ENCODE results near the gene SLX4IP.

The SLX4IP gene

DNA sequence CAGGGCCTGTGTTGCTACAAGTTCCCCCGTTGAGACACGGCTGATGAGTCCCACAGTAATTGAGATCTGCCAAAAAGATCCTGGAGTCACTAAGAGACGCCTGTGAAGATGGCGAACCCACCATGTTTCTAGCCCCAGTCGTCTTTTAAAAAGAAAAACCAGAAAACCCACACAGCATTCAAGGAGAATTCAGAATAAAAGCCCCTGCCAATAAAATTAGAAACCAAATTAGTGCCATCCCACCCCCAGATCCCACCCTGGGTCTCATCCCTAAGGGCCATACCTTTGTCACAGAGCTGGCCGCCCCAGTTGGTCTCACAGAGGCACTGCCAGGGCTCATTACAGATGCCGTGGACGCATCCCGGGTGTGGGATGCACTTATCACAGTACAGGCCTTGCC is 217.1 kb downstream of the SLX4IP start:
- DNase-seq, result no peak
- TF ChIP-seq CTCF (IDR thresholded peaks at IDR 0.05; ENCODE audit: low read depth, low read length, missing control alignments), result no peak
- Histone ChIP-seq H3K27ac (peak overlapping the region; percentile 99), H3K27me3 (replicated peaks) (no peaks in the 10 kb centered on the region), H3K4me3 (ENCODE audit: low read depth, low read length) (no peak overlapping the region), H3K36me3 (replicated peaks) (peaks cover 67% of the 10 kb centered on the region)
- in situ Hi-C loops (cut with HindIII; ENCODE audit: low pct_ligation_motif_present, low sequenced_read_pairs), result no loop called here

DNA sequence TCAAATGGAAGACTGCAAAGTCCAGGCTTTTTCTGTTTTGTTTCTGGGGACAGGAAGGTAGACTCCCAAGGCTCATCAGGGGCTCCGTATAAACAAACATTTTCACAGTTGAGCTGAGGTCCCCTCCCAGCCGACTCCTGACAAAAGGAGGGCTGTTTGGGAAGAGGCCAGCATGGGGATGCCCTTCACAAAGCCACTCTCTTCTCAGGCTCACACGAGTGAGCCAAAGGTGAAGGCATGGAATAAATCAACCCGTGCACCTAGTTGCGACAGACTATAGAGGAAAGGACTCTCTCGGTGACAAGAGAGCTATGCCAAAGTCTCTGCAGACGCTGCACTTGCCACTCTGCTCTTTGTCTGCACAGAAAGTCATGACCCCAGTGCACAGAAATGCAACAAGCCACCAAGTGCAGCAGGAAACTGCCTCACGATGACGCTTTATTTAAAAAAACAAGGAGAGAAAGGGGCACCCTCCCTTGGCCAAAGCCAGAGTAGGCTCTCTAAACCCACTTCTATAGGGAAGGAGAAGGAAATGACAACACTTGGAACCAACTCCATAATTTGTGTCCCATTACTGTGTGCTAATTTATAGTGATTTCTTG is 217.7 kb downstream of the SLX4IP start:
- Histone ChIP-seq H3K36me3 (replicated peaks) (peaks cover 66% of the 10 kb centered on the region), H3K4me3 (ENCODE audit: low read depth, low read length) (no peak overlapping the region), H3K27me3 (replicated peaks) (no peaks in the 10 kb centered on the region), H3K27ac (peak overlapping the region; percentile 99)
- no peak for TF ChIP-seq CTCF (IDR thresholded peaks at IDR 0.05; ENCODE audit: low read depth, low read length, missing control alignments)
- in situ Hi-C loops (cut with HindIII; ENCODE audit: low pct_ligation_motif_present, low sequenced_read_pairs), result no loop called here
- no peak for DNase-seq

- TF ChIP-seq CTCF (IDR thresholded peaks at IDR 0.05; ENCODE audit: low read depth, low read length, missing control alignments), result no peak
- in situ Hi-C loops (cut with HindIII; ENCODE audit: low pct_ligation_motif_present, low sequenced_read_pairs), result no loop called here
- Histone ChIP-seq H3K36me3 (replicated peaks) (peaks cover 68% of the 10 kb centered on the region), H3K27ac (peak overlapping the region; percentile 99), H3K27me3 (replicated peaks) (no peaks in the 10 kb centered on the region), H3K4me3 (ENCODE audit: low read depth, low read length) (no peak overlapping the region)
- peak; percentile 91 for DNase-seq
Measured at GRCh38 chr20:10653599-10654249, 218.6 kb downstream of the SLX4IP start.

DNA sequence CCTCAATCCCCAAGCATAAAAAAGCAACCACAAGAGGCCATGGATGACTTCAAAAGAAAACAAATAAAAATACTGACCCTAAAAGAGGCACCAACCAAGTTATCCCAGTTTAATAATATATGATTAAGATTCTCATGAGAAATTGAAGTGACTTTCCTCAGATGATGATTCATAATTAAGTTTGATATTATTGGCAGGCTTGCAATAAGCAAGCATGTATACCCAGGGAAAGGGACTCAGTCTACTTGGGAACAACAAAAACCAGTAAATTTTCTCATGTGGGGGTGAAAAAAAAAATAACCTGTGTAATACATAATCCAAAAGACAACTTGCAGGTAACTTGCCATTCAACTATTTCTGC is 219.1 kb downstream of the SLX4IP start:
- Histone ChIP-seq H3K27ac (peak overlapping the region; percentile 99), H3K4me3 (ENCODE audit: low read depth, low read length) (no peak overlapping the region), H3K27me3 (replicated peaks) (no peaks in the 10 kb centered on the region), H3K36me3 (replicated peaks) (peaks cover 68% of the 10 kb centered on the region)
- no peak for TF ChIP-seq CTCF (IDR thresholded peaks at IDR 0.05; ENCODE audit: low read depth, low read length, missing control alignments)
- no peak for DNase-seq
- in situ Hi-C loops (cut with HindIII; ENCODE audit: low pct_ligation_motif_present, low sequenced_read_pairs), result no loop called here

- no peak for TF ChIP-seq CTCF (IDR thresholded peaks at IDR 0.05; ENCODE audit: low read depth, low read length, missing control alignments)
- DNase-seq, result peak; percentile 67
- Histone ChIP-seq H3K27me3 (replicated peaks) (no peaks in the 10 kb centered on the region), H3K36me3 (replicated peaks) (peaks cover 65% of the 10 kb centered on the region), H3K27ac (peak overlapping the region; percentile 99), H3K4me3 (ENCODE audit: low read depth, low read length) (no peak overlapping the region)
- in situ Hi-C loops (cut with HindIII; ENCODE audit: low pct_ligation_motif_present, low sequenced_read_pairs), result no loop called here
Measured at GRCh38 chr20:10654630-10655029, 219.5 kb downstream of the SLX4IP start.
